Activated naive CD4-positive, alpha-beta T cell (primary cell): Measurements from ENCODE around the gene SLC22A4.
A peak's percentile ranks its signal among the peaks of the same experiment; 100 is the strongest.

Experiments
- DNase-seq, 4 experiments: peaks; one replicate each; lab custom pipeline; 2025; lab: John Stamatoyannopoulos, UW

Gene SLC22A4

DNA sequence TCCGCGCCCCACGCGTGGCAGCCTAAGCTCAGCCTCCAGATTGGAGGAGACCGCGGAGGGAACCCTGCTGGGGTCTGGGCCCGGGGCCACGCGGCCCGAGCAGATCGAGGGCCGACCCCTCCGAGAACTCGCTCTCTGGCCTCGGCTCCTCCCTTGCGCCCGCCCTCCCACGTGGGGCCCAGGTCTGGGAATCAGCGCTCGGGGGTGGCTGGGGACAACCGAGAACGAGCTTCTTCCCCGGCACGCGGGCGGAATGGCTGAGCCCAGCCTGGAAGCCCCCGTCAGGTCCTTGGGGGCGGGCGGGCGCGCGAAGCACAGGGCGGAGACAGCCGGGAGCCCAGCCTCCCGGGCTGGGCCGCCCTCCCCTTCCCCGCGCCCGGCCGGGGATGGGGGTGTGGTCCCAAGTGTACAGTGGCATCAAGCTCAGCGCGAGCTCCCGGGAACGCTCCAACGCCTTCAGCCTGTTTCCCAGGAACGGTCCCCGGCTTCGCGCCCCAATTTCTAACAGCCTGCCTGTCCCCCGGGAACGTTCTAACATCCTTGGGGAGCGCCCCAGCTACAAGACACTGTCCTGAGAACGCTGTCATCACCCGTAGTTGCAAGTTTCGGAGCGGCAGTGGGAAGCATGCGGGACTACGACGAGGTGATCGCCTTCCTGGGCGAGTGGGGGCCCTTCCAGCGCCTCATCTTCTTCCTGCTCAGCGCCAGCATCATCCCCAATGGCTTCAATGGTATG is at the start of gene SLC22A4:
Gene SLC22A4, plus strand, starts transcription at position 403 of the 736 bp plus-strand sequence. Its CDS starts 223 bp downstream, at position 626.
- DNase-seq = peak in 3 of 4 experiments; percentile 35 to 56 (median 40)

DNA sequence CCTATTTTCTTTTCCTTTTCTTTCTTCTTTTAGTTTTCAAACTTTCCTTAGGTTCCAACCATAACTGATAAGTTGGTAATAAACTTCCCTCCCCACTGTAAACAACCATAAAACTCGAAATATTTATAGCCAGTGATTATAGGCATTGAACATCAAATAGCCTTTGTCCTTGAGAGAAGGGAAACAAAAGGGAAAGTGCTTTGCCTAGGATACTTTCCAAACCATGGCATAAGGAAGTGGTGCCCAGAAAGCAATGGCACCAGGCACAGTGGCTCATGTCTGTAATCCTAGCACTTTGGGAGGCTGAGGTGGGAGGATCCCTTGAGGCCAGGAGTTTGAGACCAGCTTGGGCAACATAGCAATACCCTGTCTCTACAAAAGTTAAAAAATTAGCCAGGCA is 48.6 kb upstream of the SLC22A4 start:
- DNase-seq = no peak

GRCh38 chr5:132246806-132247205 is 47.4 kb upstream of the SLC22A4 start:
- no peak for DNase-seq

DNA sequence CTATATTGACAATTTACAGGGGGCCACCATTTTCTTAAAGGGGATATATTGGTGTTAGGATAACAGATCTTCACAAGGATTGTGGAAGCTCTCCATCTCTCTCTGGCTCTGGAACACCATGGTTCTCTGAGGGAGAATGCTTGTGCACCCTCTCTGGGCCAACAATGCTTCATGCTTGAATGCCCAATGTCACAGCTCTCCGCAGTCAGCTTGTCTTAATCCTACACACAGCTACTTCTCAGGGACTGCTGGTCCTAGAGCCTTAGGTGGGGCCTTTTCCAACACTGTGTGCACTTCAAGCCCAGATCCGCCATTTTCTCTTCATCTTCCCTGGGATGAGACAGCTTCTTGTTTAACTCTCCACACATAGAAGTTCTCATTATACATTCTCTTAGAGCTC is 43.6 kb upstream of the SLC22A4 start:
- no peak for DNase-seq

DNA sequence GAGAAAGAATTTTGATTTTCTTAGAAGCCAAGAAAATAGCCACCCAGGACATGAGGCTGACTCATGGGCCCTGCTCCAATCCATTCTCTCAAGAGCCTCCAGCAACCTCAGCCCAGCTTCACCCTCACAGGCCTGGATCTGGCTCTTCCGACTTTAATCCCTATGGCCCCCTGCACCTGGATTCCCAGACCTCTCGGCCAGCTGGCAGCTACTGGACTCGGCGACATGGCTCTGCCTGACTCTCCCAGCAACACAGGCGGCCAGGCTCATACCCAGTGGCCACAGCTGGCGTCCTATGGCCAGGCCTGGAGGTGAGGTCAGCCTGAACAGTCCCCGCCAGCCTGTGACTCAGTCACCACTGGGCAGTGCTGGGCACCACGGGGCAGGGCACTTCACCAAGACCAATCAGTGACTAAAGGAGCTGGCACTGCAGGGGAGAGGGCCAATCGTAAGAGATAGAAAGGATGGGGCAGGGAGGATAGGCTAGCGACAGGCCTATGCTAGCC is 42.9 kb upstream of the SLC22A4 start:
- DNase-seq = no peak

GRCh38 chr5:132253008-132253441 is 41.2 kb upstream of the SLC22A4 start:
- no peak for DNase-seq

DNA sequence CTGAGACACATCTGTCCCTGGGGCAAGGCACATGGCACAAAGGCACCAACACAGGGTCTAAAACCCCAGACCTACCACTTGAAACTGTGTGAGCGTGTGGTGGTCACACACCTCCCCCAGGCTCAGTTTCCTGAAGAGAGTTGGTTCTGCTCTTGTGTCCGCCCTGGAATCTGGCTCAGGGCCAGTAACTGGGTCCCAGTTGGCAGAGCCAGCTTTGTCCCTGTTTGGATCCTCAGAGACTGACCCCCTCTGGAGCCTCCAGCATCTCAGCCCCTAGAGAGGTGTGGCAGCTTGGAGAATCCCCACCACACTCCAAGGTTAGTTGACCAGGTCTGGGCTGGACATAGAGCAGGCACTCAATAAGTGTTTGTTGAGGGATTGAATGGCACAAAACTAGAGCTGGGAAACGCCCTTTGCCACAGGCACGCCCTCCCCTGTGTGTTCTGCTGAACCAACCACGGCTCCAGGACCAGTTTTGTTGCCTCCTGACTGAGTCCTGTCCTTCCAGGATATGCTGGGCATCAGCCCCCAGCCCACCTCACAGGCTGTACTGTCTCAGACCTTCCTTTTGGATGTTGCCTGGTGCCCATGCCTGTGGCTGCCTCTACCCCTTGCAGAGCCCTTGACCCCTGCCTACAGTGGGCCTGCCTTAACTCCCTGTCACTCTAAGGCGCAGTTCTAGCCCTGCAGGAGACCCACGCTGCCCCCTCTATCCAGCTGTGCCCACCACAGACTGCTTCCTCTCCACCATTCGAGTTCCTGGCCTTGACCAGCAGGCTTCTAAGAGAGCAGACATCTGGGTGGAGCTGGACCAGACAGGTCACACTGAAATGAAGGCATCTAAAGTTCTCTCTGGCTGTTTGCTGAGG is 40.5 kb upstream of the SLC22A4 start:
- no peak for DNase-seq

DNA sequence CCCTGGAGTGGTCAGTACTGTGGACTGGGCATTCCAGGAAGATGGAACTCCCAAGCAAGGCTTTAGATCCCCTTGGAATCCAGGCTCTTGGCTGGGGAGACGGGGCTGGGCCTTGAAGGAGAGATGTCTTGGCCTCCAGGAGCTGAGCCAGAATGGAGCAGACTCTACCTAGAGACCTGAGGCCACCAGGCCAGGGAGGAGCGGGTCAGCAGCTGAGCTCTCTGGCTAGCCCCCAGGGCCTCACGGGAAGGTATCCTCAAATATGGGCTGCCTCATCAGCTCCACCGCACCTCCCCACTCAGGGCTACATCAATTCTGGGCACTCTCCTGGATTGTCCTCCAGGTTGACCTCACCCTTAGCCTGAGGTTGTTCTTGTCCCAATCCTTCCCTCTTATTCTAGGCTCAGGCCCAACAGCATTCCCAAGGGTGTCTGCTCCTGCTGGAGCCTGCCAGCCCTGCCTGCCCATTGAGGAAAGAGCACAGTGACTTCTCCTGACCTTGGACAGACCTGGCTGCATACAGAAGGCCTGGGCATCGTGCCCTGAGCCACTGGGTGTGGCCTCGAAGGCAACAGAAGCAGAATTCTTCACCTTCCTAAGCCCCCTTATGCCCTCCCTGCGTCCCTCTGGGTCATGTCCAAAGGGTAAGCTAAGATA is 39.7 kb upstream of the SLC22A4 start:
- DNase-seq = no peak

GRCh38 chr5:132256086-132256782 is 38.0 kb upstream of the SLC22A4 start:
- DNase-seq = no peak

DNA sequence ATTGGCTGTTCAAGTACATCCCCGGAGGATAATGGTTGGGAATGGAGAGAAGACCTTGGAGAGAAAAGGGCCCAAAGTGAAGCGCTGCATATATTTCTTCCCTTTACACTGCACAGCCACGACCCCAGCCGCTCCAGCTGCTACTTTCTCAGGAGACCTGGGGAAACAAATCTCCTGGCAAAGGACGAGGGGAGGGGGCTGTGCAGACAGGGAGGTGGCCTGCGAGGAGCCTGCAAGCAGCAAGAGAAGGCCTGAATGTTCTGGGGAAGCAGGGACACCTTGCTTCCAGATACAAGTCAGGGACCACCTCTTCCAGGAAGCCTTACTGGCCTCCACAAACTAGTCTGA is 37.4 kb upstream of the SLC22A4 start:
- DNase-seq = no peak

DNA sequence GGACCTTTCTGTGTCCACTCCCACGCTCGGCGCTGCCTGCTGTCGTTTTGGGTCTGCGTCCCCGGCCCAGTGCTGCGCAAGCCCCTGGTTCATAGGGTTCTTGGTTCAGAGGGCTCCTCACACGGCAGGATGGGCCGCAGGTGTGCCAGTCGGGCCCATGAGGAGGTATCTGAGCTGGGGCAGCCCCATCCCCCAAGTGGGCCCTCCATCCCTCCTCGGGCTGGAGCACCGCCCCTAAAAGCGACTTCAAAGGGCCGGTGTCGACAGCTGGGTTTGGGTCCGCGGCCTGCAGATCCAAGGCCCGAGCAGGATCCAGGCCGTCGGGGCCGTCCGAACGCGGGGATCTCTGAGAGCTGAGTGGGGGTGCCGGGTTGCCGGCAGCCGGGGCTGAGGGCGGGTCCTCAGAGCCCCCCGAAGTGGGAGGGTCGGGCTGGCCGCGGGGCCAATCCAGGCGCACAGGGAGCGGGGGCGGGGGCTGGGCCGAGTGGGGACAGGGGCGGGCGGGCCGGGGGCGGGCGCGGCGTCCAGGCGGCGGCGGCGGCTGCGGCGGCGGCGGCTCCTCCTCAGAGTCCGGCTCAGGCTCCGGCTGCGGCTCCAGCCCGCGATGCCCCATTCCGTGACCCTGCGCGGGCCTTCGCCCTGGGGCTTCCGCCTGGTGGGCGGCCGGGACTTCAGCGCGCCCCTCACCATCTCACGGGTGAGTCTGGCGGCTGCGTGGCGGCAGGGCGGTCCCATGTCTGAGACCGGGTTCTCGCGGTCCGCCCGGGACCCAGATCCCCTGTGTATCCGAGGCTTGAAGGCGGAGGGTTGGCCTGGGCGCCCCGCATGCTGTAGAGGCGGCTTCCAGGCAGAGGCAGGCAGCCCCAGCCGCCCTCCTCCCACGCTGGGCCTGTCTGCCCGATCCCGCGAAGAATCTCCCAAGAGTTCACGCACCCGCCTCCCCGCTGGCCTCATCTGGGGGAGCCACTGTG is 36.8 kb upstream of the SLC22A4 start, which contains the start of gene PDLIM4:
Gene PDLIM4, plus strand, starts transcription at position 566 of the 971 bp plus-strand sequence. Its CDS starts 39 bp downstream, at position 605.
- DNase-seq = no peak

- DNase-seq = no peak
Measured at GRCh38 chr5:132258102-132259068, 35.8 kb upstream of the SLC22A4 start.

GRCh38 chr5:132259069-132259851 is 34.9 kb upstream of the SLC22A4 start:
- DNase-seq = no peak

DNA sequence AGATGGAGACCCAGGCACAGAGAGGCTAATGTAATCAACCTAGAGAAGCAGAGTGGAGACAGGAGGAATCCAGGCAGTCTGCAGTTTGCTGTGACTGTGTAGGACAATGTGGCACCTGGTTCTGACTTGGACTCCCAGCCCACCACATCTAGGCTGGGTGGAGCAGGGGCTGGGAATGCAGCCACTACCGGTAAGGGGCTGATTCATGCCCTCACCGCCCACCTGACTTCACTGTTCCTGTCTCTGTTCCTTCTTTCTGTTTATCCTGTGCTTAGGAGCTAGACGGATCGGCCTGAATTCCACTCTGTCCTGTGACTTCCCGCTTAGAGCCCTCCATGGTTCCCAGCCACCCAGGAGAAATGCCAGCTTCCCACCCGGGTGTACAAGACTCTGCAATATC is 34.1 kb upstream of the SLC22A4 start:
- no peak for DNase-seq

DNA sequence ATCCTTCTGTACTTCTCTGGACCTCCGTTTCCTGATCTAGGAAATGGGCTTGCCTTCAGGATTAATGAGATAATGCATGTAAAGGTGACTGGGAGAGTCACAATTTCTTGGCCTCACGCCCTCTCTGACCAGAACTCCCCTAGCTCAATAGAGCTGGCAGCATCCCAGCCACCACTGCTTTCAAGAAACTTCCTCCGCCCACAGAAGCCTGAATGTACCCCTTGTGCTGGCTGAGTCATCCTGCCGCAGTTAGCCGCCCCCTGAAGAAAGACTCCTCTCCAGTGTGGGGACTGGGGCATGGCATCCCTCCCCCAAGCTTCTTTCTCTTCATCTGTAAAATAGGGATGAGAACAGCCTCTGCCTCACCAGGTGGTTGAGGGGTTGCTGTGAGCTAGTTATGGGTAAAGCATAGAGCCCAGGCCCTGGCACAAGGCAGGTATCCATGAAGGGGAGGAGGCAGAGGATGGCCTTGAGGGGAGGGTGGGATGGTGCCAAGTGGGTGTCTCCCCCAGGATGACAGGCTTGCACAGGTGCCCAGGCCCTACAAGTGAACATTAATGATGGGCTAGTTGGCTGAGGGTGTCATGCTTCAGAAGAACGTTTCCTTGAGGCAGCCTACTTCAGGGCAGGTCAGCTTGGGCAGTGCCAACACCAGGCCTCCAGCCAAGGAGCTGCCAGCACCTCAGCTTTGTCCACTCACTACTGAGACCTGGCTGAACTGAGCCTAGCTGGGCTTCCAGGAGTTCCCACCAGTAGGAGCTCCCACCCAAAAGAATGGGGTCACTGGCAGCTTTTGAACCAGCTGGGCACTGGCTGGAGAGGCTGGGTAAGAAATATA is 33.3 kb upstream of the SLC22A4 start:
- DNase-seq = no peak

DNA sequence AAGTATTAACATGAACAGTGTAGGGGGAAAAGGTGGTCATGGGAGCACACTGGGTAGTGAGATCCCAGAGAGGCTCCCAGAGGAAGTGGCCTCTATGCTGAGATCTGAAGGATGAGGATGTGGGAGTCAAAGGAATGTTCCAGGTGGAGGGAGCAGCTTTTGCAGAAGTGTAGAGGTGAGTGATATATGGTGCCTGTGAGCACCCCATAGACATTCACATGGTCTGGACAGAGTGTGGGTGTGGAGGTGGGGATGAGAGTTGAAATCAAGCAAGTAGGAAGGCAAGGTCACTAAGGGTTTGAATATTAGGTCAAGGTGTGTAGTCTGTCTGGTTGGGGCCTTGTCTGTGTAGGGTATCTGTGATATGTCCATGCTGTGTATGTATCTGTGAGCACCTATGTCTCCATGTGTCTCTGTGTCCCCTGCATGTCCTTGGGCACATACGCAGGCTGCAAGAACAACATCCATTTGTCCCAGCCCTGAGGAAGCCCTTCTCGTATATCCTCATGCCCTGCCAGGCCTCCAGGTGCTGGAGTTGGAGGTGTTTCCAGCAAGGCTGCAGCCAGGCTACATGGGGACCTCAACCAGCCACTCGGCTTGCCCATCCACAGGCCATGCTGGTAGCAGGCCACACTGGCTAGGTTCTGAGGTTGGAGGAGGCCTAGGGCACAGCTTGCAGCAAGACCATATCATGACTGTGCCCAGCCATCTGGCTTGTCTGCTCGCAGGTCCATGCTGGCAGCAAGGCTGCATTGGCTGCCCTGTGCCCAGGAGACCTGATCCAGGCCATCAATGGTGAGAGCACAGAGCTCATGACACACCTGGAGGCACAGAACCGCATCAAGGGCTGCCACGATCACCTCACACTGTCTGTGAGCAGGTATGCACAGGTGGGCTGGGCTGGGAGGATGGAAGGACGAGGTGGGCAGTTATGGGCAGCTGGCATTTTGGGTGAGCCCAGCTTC is 32.0 kb upstream of the SLC22A4 start:
- no peak for DNase-seq
